Left lobe of liver (tissue), 2 donors: ENCODE results near the gene AIFM3. TPM values are rescaled to one million over a fixed set of nuclear protein-coding genes. Genes with fewer than 3 reads are reported as not detected.

ENCODE experiments used
- ATAC-seq: fragments of 200-7000 bp; cut with Tn5 transposase; one replicate; pipeline ENCODE4 v1.9.1; 2020; ENCODE audit warnings: mild to moderate bottlenecking, moderate library complexity
- DNase-seq: peaks from one replicate; pipeline ENCODE4 v3.0.0-alpha.2; 2020; ENCODE audit warnings: low spot score
- total RNA-seq: library from RNA; stranded (reverse); gene quantifications from one replicate; pipeline ENCODE4 v1.2.1, GENCODE V29; 2021
- donor health status: DM: no; HTN: no; CAD: no; lungs with moderate emphysema.
- donor health status: DM: no; HTN: yes; CAD: no.

Gene AIFM3
- total RNA-seq, 1 donor from 2014 or later = 1.3 TPM

- no peak for ATAC-seq
- DNase-seq = no peak
Observed at GRCh38 chr22:20973634-20974286, 6.7 kb downstream of the AIFM3 start.

- no peak for ATAC-seq
Observed at GRCh38 chr22:20974336-20974955, 7.4 kb downstream of the AIFM3 start.

GRCh38 chr22:20975541-20976290, 8.7 kb downstream of the AIFM3 start:
- ATAC-seq = no peak

More at GRCh38 chr22:20974336-20974955, 7.4 kb downstream of the AIFM3 start:
- DNase-seq = no peak

GRCh38 chr22:20976291-20976877, 9.3 kb downstream of the AIFM3 start:
- no peak for ATAC-seq
- no peak for DNase-seq

More at GRCh38 chr22:20975541-20976290, 8.7 kb downstream of the AIFM3 start:
- no peak for DNase-seq

- DNase-seq (no peak), ATAC-seq (no peak)
Observed at GRCh38 chr22:20977019-20977418, 10.0 kb downstream of the AIFM3 start.

GRCh38 chr22:20977516-20978170, 10.6 kb downstream of the AIFM3 start:
- no peak for DNase-seq
- no peak for ATAC-seq

GRCh38 chr22:20978419-20978818, 11.4 kb downstream of the AIFM3 start:
- DNase-seq (no peak), ATAC-seq (no peak)

- DNase-seq = peak; percentile 73
- peak; percentile 61 for ATAC-seq
Observed at GRCh38 chr22:20979243-20979809, 12.3 kb downstream of the AIFM3 start.

GRCh38 chr22:20979940-20980453, 12.9 kb downstream of the AIFM3 start:
- DNase-seq = peak; percentile 66
- ATAC-seq = peak; percentile 45

- ATAC-seq (no peak), DNase-seq (no peak)
Observed at GRCh38 chr22:20980523-20980922, 13.5 kb downstream of the AIFM3 start.

GRCh38 chr22:20980938-20981722, 14.1 kb downstream of the AIFM3 start:
- DNase-seq = no peak
- ATAC-seq = no peak

GRCh38 chr22:20981787-20982562, 14.9 kb downstream of the AIFM3 start, which contains the start of gene LZTR1:
Gene LZTR1 (plus strand): TSS chr22:20982297. CDS start chr22:20982372, 75 bp downstream.
- DNase-seq = peak; percentile 92
- ATAC-seq = peak; percentile 87

- peak; percentile 4 for ATAC-seq
Observed at GRCh38 chr22:20982563-20982882, 15.5 kb downstream of the AIFM3 start.

GRCh38 chr22:20983081-20983771, 16.2 kb downstream of the AIFM3 start:
- no peak for ATAC-seq

More at GRCh38 chr22:20982563-20982882, 15.5 kb downstream of the AIFM3 start:
- no peak for DNase-seq

GRCh38 chr22:20985720-20986119, 18.7 kb downstream of the AIFM3 start:
- no peak for ATAC-seq
- no peak for DNase-seq

More at GRCh38 chr22:20983081-20983771, 16.2 kb downstream of the AIFM3 start:
- DNase-seq = no peak

- no peak for ATAC-seq
- no peak for DNase-seq
Observed at GRCh38 chr22:20986365-20986764, 19.3 kb downstream of the AIFM3 start.

- ATAC-seq = no peak
- DNase-seq = no peak
Observed at GRCh38 chr22:20987375-20987774, 20.3 kb downstream of the AIFM3 start.
